GM23338 (cell line): ENCODE measurements around the gene GNB1L.

Experiments
- CREB1 ChIP-seq: fragments of 250-450 bp; sonication (Bioruptor Pico); IDR thresholded peaks from 2 replicates; pipeline ENCODE4 v1.5.0; 2020; ENCODE audit warnings: low read depth, mild to moderate bottlenecking, moderate library complexity
- CTCF ChIP-seq, 2 experiments: fragments of 200-600 bp in 1 of 2; sonication (generic) in 1 of 2; conservative IDR thresholded peaks; 2 replicates each; pipeline versions ENCODE4 v1.5.1 to v1.6.1; 2016 to 2017; ENCODE audit warnings: antibody characterized with exemption in 2 of 2, low read depth in 2 of 2, mild to moderate bottlenecking in 2 of 2, moderate library complexity in 1 of 2
- EZH2 ChIP-seq: fragments of 200-600 bp; sonication (generic); IDR thresholded peaks from one replicate; pipeline ENCODE4 v1.8.0; 2017; ENCODE audit warnings: antibody characterized with exemption, mild to moderate bottlenecking, low read depth; ENCODE audit not compliant: unreplicated experiment
- EZH2phosphoT487 ChIP-seq: fragments of 200-600 bp; sonication (generic); IDR thresholded peaks from one replicate; pipeline ENCODE4 v1.8.1; 2018; ENCODE audit warnings: antibody characterized with exemption; ENCODE audit not compliant: unreplicated experiment
- JUNB ChIP-seq: IDR thresholded peaks from one replicate; pipeline ENCODE4 v1.6.1; 2016; ENCODE audit warnings: antibody characterized with exemption; ENCODE audit not compliant: unreplicated experiment
- NANOG ChIP-seq: IDR thresholded peaks from 2 replicates; pipeline ENCODE4 v1.6.1; 2016; ENCODE audit warnings: antibody characterized with exemption, borderline replicate concordance
- POLR2AphosphoS5 ChIP-seq: IDR thresholded peaks from 2 replicates; pipeline ENCODE4 v1.6.1; 2016; ENCODE audit warnings: antibody characterized with exemption, low read depth
- REST ChIP-seq: IDR thresholded peaks from one replicate; pipeline ENCODE4 v1.6.1; 2018; ENCODE audit warnings: antibody characterized with exemption; ENCODE audit not compliant: unreplicated experiment
- STAT1 ChIP-seq: IDR thresholded peaks from one replicate; pipeline ENCODE4 v1.6.1; 2016; ENCODE audit warnings: antibody characterized with exemption; ENCODE audit not compliant: unreplicated experiment

GRCh38 chr22:19880786-19881569 lies 26.3 kb upstream of the GNB1L start:
- TF ChIP-seq CREB1 (CRISPR knock-in tag) (no peak), CTCF (conservative IDR thresholded peaks at IDR 0.05; ENCODE audit: low read depth in 2 of 2) (no peak), POLR2AphosphoS5 (no peak), EZH2 (no peak), JUNB (no peak), EZH2phosphoT487 (no peak), REST (no peak), NANOG (no peak), STAT1 (no peak)
